ENCODE results near the gene ENTR1.
A peak's percentile ranks its signal among the peaks of the same experiment; 100 is the strongest.
"Not testable (repeated sequence)": the region's sequence is repeated elsewhere in the genome, so short reads cannot be mapped to it uniquely, and the experiment has no call there.

Gene ENTR1

GRCh38 chr9:136419092-136419420 lies 8.6 kb upstream of the ENTR1 start:
- no peak for DNase-seq (ENCODE audit: low read depth)

GRCh38 chr9:136418182-136419091 lies 8.0 kb upstream of the ENTR1 start:
- DNase-seq (ENCODE audit: low read depth) = no peak

GRCh38 chr9:136416914-136417313 lies 6.5 kb upstream of the ENTR1 start:
- DNase-seq (ENCODE audit: low read depth) = no peak

GRCh38 chr9:136416427-136416826 lies 6.0 kb upstream of the ENTR1 start:
- DNase-seq (ENCODE audit: low read depth) = no peak

GRCh38 chr9:136412962-136413361 lies 2.5 kb upstream of the ENTR1 start:
- DNase-seq (ENCODE audit: low read depth) = no peak

GRCh38 chr9:136411378-136411777 lies 964 bp upstream of the ENTR1 start:
- DNase-seq (ENCODE audit: low read depth) = no peak

GRCh38 chr9:136409557-136410455 lies 608 bp downstream of the ENTR1 start:
- no peak for DNase-seq (ENCODE audit: low read depth)

- no peak for DNase-seq (ENCODE audit: low read depth)
Observed at GRCh38 chr9:136407911-136408310, 2.5 kb downstream of the ENTR1 start.

- DNase-seq (ENCODE audit: low read depth) = not testable (repeated sequence)
Observed at GRCh38 chr9:136407061-136407460, 3.4 kb downstream of the ENTR1 start.

- DNase-seq (ENCODE audit: low read depth) = not testable (repeated sequence)
Observed at GRCh38 chr9:136405904-136406303, 4.5 kb downstream of the ENTR1 start.

GRCh38 chr9:136405481-136405880 lies 4.9 kb downstream of the ENTR1 start:
- DNase-seq (ENCODE audit: low read depth) = no peak

GRCh38 chr9:136404801-136405136 lies 5.6 kb downstream of the ENTR1 start:
- DNase-seq (ENCODE audit: low read depth) = no peak

GRCh38 chr9:136403915-136404800 lies 6.3 kb downstream of the ENTR1 start:
- DNase-seq (ENCODE audit: low read depth) = peak; percentile 42

- DNase-seq (ENCODE audit: low read depth) = peak; percentile 74
Observed at GRCh38 chr9:136403538-136403914, 6.9 kb downstream of the ENTR1 start.

GRCh38 chr9:136402067-136402466 lies 8.3 kb downstream of the ENTR1 start:
- no peak for DNase-seq (ENCODE audit: low read depth)

GRCh38 chr9:136401173-136401922 lies 9.1 kb downstream of the ENTR1 start:
- no peak for DNase-seq (ENCODE audit: low read depth)

- DNase-seq (ENCODE audit: low read depth) = peak; percentile 71
Observed at GRCh38 chr9:136400038-136400834, 10.2 kb downstream of the ENTR1 start, which contains the start of gene SNAPC4. Gene SNAPC4, minus strand, starts transcription at chr9:136400170. Its CDS starts 1,742 bp downstream, at chr9:136398428.

- peak; percentile 34 for DNase-seq (ENCODE audit: low read depth)
Observed at GRCh38 chr9:136399176-136400037, 11.0 kb downstream of the ENTR1 start.

- DNase-seq (ENCODE audit: low read depth) = no peak
Observed at GRCh38 chr9:136398286-136398685, 12.1 kb downstream of the ENTR1 start.
